Measurements from ENCODE around the gene ASTN2. TPM values are rescaled to one million over a fixed set of nuclear protein-coding genes. Genes with fewer than 3 reads are reported as not detected.

The ASTN2 gene
- total RNA-seq, 4 donors from 2014 or later, result 0.94 to 5.6 (median 3.7) TPM

- 71% methylated on average over 2 of the region's 2 CpGs for WGBS, 2 donors
- H3K27ac ChIP-seq, result no peak overlapping the region
Measured at GRCh38 chr9:116409129-116409528, 1005.7 kb downstream of the ASTN2 start.

GRCh38 chr9:116406469-116406868 lies 1008.4 kb downstream of the ASTN2 start:
- no peak for DNase-seq
- no peaks in the 10 kb centered on the region for H3K36me3 ChIP-seq
- no peak overlapping the region for H3K4me3 ChIP-seq (replicated peaks in 1 of 3)
- intact Hi-C loops (cut with DNase I), result no loop called here
- no peaks in the 10 kb centered on the region for H3K4me1 ChIP-seq
- no peak overlapping the region for H3K27ac ChIP-seq
- TF ChIP-seq POLR2A (IDR thresholded peaks at IDR 0.05) (no peak), CTCF (IDR thresholded peaks at IDR 0.05) (no peak)
- no peaks in the 10 kb centered on the region for H3K9me3 ChIP-seq
- H3K27me3 ChIP-seq, result no peaks in the 10 kb centered on the region
- WGBS, 2 donors, result 72 to 81% methylated on average over 2 of the region's 2 CpGs

More at GRCh38 chr9:116409129-116409528, 1005.7 kb downstream of the ASTN2 start:
- no peaks in the 10 kb centered on the region for H3K9me3 ChIP-seq
- DNase-seq, result no peak
- no peaks in the 10 kb centered on the region for H3K4me1 ChIP-seq
- intact Hi-C loops (cut with DNase I), result no loop called here
- TF ChIP-seq POLR2A (IDR thresholded peaks at IDR 0.05) (no peak), CTCF (IDR thresholded peaks at IDR 0.05) (no peak)
- no peaks in the 10 kb centered on the region for H3K36me3 ChIP-seq
- no peak overlapping the region for H3K4me3 ChIP-seq (replicated peaks in 1 of 3)
- no peaks in the 10 kb centered on the region for H3K27me3 ChIP-seq

GRCh38 chr9:116405321-116405720 lies 1009.5 kb downstream of the ASTN2 start:
- WGBS, 2 donors, result 85 to 89% methylated on average over 1 of the region's 1 CpG
- Histone ChIP-seq H3K4me3 (replicated peaks in 1 of 3) (no peak overlapping the region), H3K9me3 (no peaks in the 10 kb centered on the region), H3K36me3 (no peaks in the 10 kb centered on the region), H3K4me1 (no peaks in the 10 kb centered on the region), H3K27ac (no peak overlapping the region), H3K27me3 (no peaks in the 10 kb centered on the region)
- no peak for DNase-seq
- intact Hi-C loops (cut with DNase I), result no loop called here
- no peak for TF ChIP-seq POLR2A (IDR thresholded peaks at IDR 0.05)
- TF ChIP-seq CTCF (IDR thresholded peaks at IDR 0.05), result no peak

GRCh38 chr9:116404228-116404627 lies 1010.6 kb downstream of the ASTN2 start:
- TF ChIP-seq CTCF (IDR thresholded peaks at IDR 0.05) (no peak), POLR2A (IDR thresholded peaks at IDR 0.05) (no peak)
- no peak overlapping the region for H3K27ac ChIP-seq
- intact Hi-C loops (cut with DNase I), result no loop called here
- no peaks in the 10 kb centered on the region for H3K9me3 ChIP-seq
- DNase-seq, result no peak
- no peak overlapping the region for H3K4me3 ChIP-seq (replicated peaks in 1 of 3)
- no peaks in the 10 kb centered on the region for H3K36me3 ChIP-seq
- no peaks in the 10 kb centered on the region for H3K27me3 ChIP-seq
- no peaks in the 10 kb centered on the region for H3K4me1 ChIP-seq
- WGBS, 2 donors, result 89 to 96% methylated on average over 3 of the region's 3 CpGs

- Histone ChIP-seq H3K27me3 (no peaks in the 10 kb centered on the region), H3K4me1 (no peaks in the 10 kb centered on the region), H3K9me3 (no peaks in the 10 kb centered on the region), H3K27ac (no peak overlapping the region), H3K36me3 (no peaks in the 10 kb centered on the region), H3K4me3 (replicated peaks in 1 of 3) (no peak overlapping the region)
- intact Hi-C loops (cut with DNase I), result no loop called here
- DNase-seq, result no peak
- no peak for TF ChIP-seq CTCF (IDR thresholded peaks at IDR 0.05)
- no peak for TF ChIP-seq POLR2A (IDR thresholded peaks at IDR 0.05)
Measured at GRCh38 chr9:116403171-116403570, 1011.7 kb downstream of the ASTN2 start.

Measured in thyroid gland (tissue), 4 donors.